ENCODE measurements around the gene MAP3K6.

Gene MAP3K6

DNA sequence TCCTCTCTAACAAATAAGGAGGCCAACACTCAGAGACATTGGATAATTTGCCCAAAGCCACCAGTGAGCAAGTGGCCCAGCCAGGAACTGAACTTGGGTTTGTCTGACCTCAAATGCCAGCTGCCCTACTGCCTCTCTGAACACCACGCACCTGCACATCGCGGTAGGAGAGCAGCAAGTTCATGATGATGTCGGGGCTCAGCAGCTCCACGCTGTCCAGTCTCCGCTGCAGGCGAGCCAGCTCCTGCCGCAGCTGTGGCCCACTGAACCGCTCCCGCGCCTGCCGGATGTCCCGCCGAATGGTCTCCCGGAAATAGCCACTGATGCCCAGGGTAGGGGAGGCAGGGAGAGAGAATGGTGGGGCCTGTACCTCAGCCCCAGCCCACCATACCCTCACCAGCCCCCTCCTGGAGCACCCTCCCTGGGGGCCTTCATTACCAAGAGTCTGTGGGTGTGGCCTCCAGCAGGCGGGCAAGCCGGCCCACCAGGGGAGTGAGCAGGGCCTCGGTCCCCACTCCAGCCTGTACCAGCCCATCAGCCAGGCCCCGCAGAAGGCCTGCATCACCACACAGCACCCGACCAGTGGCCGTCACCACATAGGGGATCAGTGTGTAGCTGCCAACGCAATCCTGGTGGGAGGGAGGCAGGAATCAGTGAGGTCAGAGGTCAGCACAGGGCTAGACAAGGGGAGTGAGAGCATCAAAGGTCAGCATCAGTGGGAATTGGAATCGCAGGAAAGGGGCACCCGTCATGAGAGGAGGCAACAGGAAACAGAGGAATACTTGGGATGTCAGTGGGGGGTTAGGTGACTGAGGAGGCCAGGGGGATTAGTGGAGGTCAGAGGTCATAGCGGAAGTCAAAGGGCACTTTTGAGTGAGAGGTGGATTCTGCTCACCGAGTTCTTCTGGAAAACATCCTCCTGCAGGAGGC, 2.7 kb downstream of the MAP3K6 start:
- TF ChIP-seq CEBPB (IDR thresholded peaks at IDR 0.05): no peak
- no peak for TF ChIP-seq ZBTB7A (IDR thresholded peaks at IDR 0.05; ENCODE audit: low read depth)
- TF ChIP-seq RAD21 (IDR thresholded peaks at IDR 0.05; ENCODE audit: low read depth): no peak
- TF ChIP-seq, protein P1, sequence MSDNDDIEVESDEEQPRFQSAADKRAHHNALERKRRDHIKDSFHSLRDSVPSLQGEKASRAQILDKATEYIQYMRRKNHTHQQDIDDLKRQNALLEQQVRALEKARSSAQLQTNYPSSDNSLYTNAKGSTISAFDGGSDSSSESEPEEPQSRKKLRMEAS (IDR thresholded peaks at IDR 0.05): no peak
- no peak for TF ChIP-seq USF1 (IDR thresholded peaks at IDR 0.05)
- no peak for TF ChIP-seq EGR1 (IDR thresholded peaks at IDR 0.05)
- TF ChIP-seq, protein P2, sequence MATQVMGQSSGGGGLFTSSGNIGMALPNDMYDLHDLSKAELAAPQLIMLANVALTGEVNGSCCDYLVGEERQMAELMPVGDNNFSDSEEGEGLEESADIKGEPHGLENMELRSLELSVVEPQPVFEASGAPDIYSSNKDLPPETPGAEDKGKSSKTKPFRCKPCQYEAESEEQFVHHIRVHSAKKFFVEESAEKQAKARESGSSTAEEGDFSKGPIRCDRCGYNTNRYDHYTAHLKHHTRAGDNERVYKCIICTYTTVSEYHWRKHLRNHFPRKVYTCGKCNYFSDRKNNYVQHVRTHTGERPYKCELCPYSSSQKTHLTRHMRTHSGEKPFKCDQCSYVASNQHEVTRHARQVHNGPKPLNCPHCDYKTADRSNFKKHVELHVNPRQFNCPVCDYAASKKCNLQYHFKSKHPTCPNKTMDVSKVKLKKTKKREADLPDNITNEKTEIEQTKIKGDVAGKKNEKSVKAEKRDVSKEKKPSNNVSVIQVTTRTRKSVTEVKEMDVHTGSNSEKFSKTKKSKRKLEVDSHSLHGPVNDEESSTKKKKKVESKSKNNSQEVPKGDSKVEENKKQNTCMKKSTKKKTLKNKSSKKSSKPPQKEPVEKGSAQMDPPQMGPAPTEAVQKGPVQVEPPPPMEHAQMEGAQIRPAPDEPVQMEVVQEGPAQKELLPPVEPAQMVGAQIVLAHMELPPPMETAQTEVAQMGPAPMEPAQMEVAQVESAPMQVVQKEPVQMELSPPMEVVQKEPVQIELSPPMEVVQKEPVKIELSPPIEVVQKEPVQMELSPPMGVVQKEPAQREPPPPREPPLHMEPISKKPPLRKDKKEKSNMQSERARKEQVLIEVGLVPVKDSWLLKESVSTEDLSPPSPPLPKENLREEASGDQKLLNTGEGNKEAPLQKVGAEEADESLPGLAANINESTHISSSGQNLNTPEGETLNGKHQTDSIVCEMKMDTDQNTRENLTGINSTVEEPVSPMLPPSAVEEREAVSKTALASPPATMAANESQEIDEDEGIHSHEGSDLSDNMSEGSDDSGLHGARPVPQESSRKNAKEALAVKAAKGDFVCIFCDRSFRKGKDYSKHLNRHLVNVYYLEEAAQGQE (IDR thresholded peaks at IDR 0.05; ENCODE audit: low read depth): no peak
- TF ChIP-seq TAF1 (IDR thresholded peaks at IDR 0.05; ENCODE audit: low read depth): no peak
- TF ChIP-seq CREB1 (IDR thresholded peaks at IDR 0.05; ENCODE audit: low read depth): no peak
- TF ChIP-seq TEAD4 (IDR thresholded peaks at IDR 0.05): no peak

- TF ChIP-seq EP300 (IDR thresholded peaks at IDR 0.05; ENCODE audit: borderline replicate concordance): no peak
- TF ChIP-seq YY1 (IDR thresholded peaks at IDR 0.05; ENCODE audit: low read depth): no peak
- TF ChIP-seq ZBTB7A (IDR thresholded peaks at IDR 0.05; ENCODE audit: low read depth): no peak
- no peak for TF ChIP-seq TCF12 (IDR thresholded peaks at IDR 0.05; ENCODE audit: low read depth)
- no peak for TF ChIP-seq CEBPB (IDR thresholded peaks at IDR 0.05)
- no peak for TF ChIP-seq TAF1 (IDR thresholded peaks at IDR 0.05; ENCODE audit: low read depth)
- TF ChIP-seq CREB1 (IDR thresholded peaks at IDR 0.05; ENCODE audit: low read depth): no peak
- TF ChIP-seq TEAD4 (IDR thresholded peaks at IDR 0.05): no peak
- no peak for TF ChIP-seq USF1 (IDR thresholded peaks at IDR 0.05)
- TF ChIP-seq FOXM1 (IDR thresholded peaks at IDR 0.05; ENCODE audit: borderline replicate concordance, low read depth): no peak
- TF ChIP-seq, protein P1 (IDR thresholded peaks at IDR 0.05): no peak
- no peak for TF ChIP-seq EGR1 (IDR thresholded peaks at IDR 0.05)
- TF ChIP-seq, protein P2 (IDR thresholded peaks at IDR 0.05; ENCODE audit: low read depth): no peak
- no peak for TF ChIP-seq NFIC (IDR thresholded peaks at IDR 0.05)
Observed at GRCh38 chr1:27361553-27361952, 5.2 kb downstream of the MAP3K6 start.

- TF ChIP-seq CEBPB (IDR thresholded peaks at IDR 0.05): no peak
- no peak for TF ChIP-seq EP300 (IDR thresholded peaks at IDR 0.05; ENCODE audit: borderline replicate concordance)
- TF ChIP-seq EGR1 (IDR thresholded peaks at IDR 0.05): no peak
- TF ChIP-seq FOXM1 (IDR thresholded peaks at IDR 0.05; ENCODE audit: borderline replicate concordance, low read depth): no peak
- TF ChIP-seq TAF1 (IDR thresholded peaks at IDR 0.05; ENCODE audit: low read depth): no peak
- TF ChIP-seq YY1 (IDR thresholded peaks at IDR 0.05; ENCODE audit: low read depth): no peak
- TF ChIP-seq TEAD4 (IDR thresholded peaks at IDR 0.05): no peak
- TF ChIP-seq RAD21 (IDR thresholded peaks at IDR 0.05; ENCODE audit: low read depth): no peak
- TF ChIP-seq, protein P2 (IDR thresholded peaks at IDR 0.05; ENCODE audit: low read depth): no peak
- TF ChIP-seq ZBTB7A (IDR thresholded peaks at IDR 0.05; ENCODE audit: low read depth): no peak
- TF ChIP-seq TCF12 (IDR thresholded peaks at IDR 0.05; ENCODE audit: low read depth): no peak
- TF ChIP-seq USF1 (IDR thresholded peaks at IDR 0.05): no peak
- no peak for TF ChIP-seq NFIC (IDR thresholded peaks at IDR 0.05)
- TF ChIP-seq, protein P1 (IDR thresholded peaks at IDR 0.05): no peak
- no peak for TF ChIP-seq CREB1 (IDR thresholded peaks at IDR 0.05; ENCODE audit: low read depth)
Observed at GRCh38 chr1:27361044-27361402, 5.7 kb downstream of the MAP3K6 start.

All from Ishikawa (cell line).